Activated naive CD8-positive, alpha-beta T cell treated with anti-CD3 and anti-CD28 coated beads for 36 hours (primary cell): ENCODE measurements around the gene TP53TG5. TPM values are rescaled to one million over a fixed set of nuclear protein-coding genes. Genes with fewer than 3 reads are reported as not detected.

ENCODE experiments used
- total RNA-seq, 2 experiments: library from RNA; stranded (reverse); gene quantifications; one replicate each; pipeline ENCODE4 v1.2.3, GENCODE V29; 2021

TP53TG5 gene
- total RNA-seq, 2 experiments from 2014 or later = 0.40 to 0.41 TPM

Other genes starting within 250 kb of the TP53TG5 start
- not detected for gene PI3, start 203.4 kb downstream of the TP53TG5 start, total RNA-seq
- not detected for gene SEMG1, start 171.3 kb downstream of the TP53TG5 start, total RNA-seq
- gene SEMG2, start 157.0 kb downstream of the TP53TG5 start, total RNA-seq = not detected
- not detected for gene SLPI, start 123.8 kb downstream of the TP53TG5 start, total RNA-seq
- not detected for gene RBPJL, start 71.5 kb downstream of the TP53TG5 start, total RNA-seq
- gene MATN4, start 70.0 kb downstream of the TP53TG5 start, total RNA-seq = 1 to 10 TPM in 1 of 2 experiments, under 1 TPM in 1; 0.64 to 1.1 TPM
- gene SDC4, start 29.9 kb downstream of the TP53TG5 start, total RNA-seq = 10 to 100 TPM; 24.6 to 25.5 TPM
- gene SYS1, start 15.2 kb downstream of the TP53TG5 start, total RNA-seq = 10 to 100 TPM; 21.5 to 26.6 TPM
- gene DBNDD2, start 30.0 kb upstream of the TP53TG5 start, total RNA-seq = 10 to 100 TPM; 18.1 to 20.1 TPM
- 10 to 100 TPM; 48.0 to 55.4 TPM for gene PIGT, start 37.8 kb upstream of the TP53TG5 start, total RNA-seq
- gene WFDC2, start 91.4 kb upstream of the TP53TG5 start, total RNA-seq = under 1 TPM in 1 of 2 experiments, not detected in 1; 0.98 TPM
- gene SPINT3, start 137.3 kb upstream of the TP53TG5 start, total RNA-seq = not detected
- gene WFDC6, start 161.2 kb upstream of the TP53TG5 start, total RNA-seq = not detected
- not detected for gene EPPIN, start 169.1 kb upstream of the TP53TG5 start, total RNA-seq
- gene WFDC8, start 201.0 kb upstream of the TP53TG5 start, total RNA-seq = not detected